Mesendoderm (in vitro differentiated cells): ENCODE measurements around the gene MTHFD1L.

Experiments used
- DNase-seq: peaks from one replicate; pipeline ENCODE4 v3.0.0; 2013
- H2AK5ac ChIP-seq: 2 replicates; pipeline ENCODE4 v1.6.1; 2013; ENCODE audit warnings: low read length, inconsistent platforms
- H2BK120ac ChIP-seq: 2 replicates; pipeline ENCODE4 v1.6.1; 2013; ENCODE audit warnings: low read depth, mild to moderate bottlenecking, low read length, moderate library complexity, mixed read lengths
- H2BK15ac ChIP-seq: replicated peaks from 2 replicates; pipeline ENCODE4 v1.6.1; 2013; ENCODE audit warnings: low read depth, mild to moderate bottlenecking, moderate library complexity
- H2BK5ac ChIP-seq: 2 replicates; pipeline ENCODE4 v1.6.1; 2013; ENCODE audit warnings: low read length, inconsistent platforms
- H3K18ac ChIP-seq: 2 replicates; pipeline ENCODE4 v1.6.1; 2013; ENCODE audit warnings: mild to moderate bottlenecking, low read length, mixed read lengths
- H3K23ac ChIP-seq: one replicate; pipeline ENCODE4 v1.6.1; 2013; ENCODE audit warnings: low read length
- H3K27ac ChIP-seq: 2 replicates; pipeline ENCODE4 v1.5.1; 2013; ENCODE audit warnings: low read depth, mild to moderate bottlenecking, inconsistent platforms, low read length, moderate library complexity
- H3K27me3 ChIP-seq: 2 replicates; pipeline ENCODE4 v1.6.1; 2013; ENCODE audit warnings: low read length, control low read depth, mild to moderate bottlenecking, inconsistent platforms; ENCODE audit not compliant: insufficient read depth, poor library complexity
- H3K36me3 ChIP-seq: 2 replicates; pipeline ENCODE4 v1.6.1; 2013; ENCODE audit warnings: low read length, inconsistent platforms; ENCODE audit not compliant: control insufficient read depth, insufficient read depth
- H3K4ac ChIP-seq: one replicate; pipeline ENCODE4 v1.6.1; 2013; ENCODE audit warnings: low read depth, mild to moderate bottlenecking, low read length, moderate library complexity
- H3K4me1 ChIP-seq: 2 replicates; pipeline ENCODE4 v1.6.1; 2013; ENCODE audit warnings: low read depth, low read length, inconsistent platforms; ENCODE audit not compliant: control insufficient read depth
- H3K4me2 ChIP-seq: 2 replicates; pipeline ENCODE4 v1.6.1; 2013; ENCODE audit warnings: low read length
- H3K4me3 ChIP-seq: 2 replicates; pipeline ENCODE4 v1.5.1; 2013; ENCODE audit warnings: mild to moderate bottlenecking, low read length
- H3K56ac ChIP-seq: one replicate; pipeline ENCODE4 v1.6.1; 2013; ENCODE audit warnings: low read length
- H3K79me1 ChIP-seq: 2 replicates; pipeline ENCODE4 v1.6.1; 2013; ENCODE audit warnings: low read length, inconsistent platforms
- H3K79me2 ChIP-seq: 2 replicates; pipeline ENCODE4 v1.6.1; 2013; ENCODE audit warnings: mild to moderate bottlenecking, low read length; ENCODE audit not compliant: control insufficient read depth, insufficient read depth
- H3K9ac ChIP-seq: 2 replicates; pipeline ENCODE4 v1.6.1; 2013; ENCODE audit warnings: low read length, inconsistent platforms
- H4K5ac ChIP-seq: one replicate; pipeline ENCODE4 v1.6.1; 2013; ENCODE audit warnings: low read length
- H4K8ac ChIP-seq: one replicate; pipeline ENCODE4 v1.6.1; 2013; ENCODE audit warnings: low read depth, mild to moderate bottlenecking, control low read depth, low read length, moderate library complexity
- WGBS: extraction: QIAGEN DNeasy Blood & Tissue Kit; methylation state at CpG from one replicate; pipeline ENCODE4 v1.1.7; 2013; ENCODE audit warnings: low lambda C conversion rate, missing lambda C conversion rate; ENCODE audit not compliant: insufficient coverage; ENCODE audit errors: extremely low coverage; 5-methylcytosine and 5-hydroxymethylcytosine counted together

MTHFD1L gene

GRCh38 chr6:151067684-151068596 is 202.4 kb downstream of the MTHFD1L start:
- H3K79me2 ChIP-seq: no peaks in the 10 kb centered on the region
- H3K4me1 ChIP-seq: no peaks in the 10 kb centered on the region
- no peak overlapping the region for H3K4ac ChIP-seq
- no peak overlapping the region for H3K27ac ChIP-seq
- H3K79me1 ChIP-seq: no peaks in the 10 kb centered on the region
- H3K56ac ChIP-seq: no peak overlapping the region
- no peak overlapping the region for H3K23ac ChIP-seq
- no peak overlapping the region for H3K9ac ChIP-seq
- no peak overlapping the region for H2BK15ac ChIP-seq
- no peak for DNase-seq
- H4K5ac ChIP-seq: no peak overlapping the region
- H3K4me3 ChIP-seq: no peak overlapping the region
- H4K8ac ChIP-seq: no peak overlapping the region
- no peak overlapping the region for H2BK5ac ChIP-seq
- no peaks in the 10 kb centered on the region for H3K27me3 ChIP-seq
- H3K18ac ChIP-seq: no peak overlapping the region
- WGBS: no CpG with 5 or more reads among the region's 14 CpGs
- H2AK5ac ChIP-seq: no peak overlapping the region
- H3K4me2 ChIP-seq: no peak overlapping the region
- no peaks in the 10 kb centered on the region for H3K36me3 ChIP-seq
- no peak overlapping the region for H2BK120ac ChIP-seq

DNA sequence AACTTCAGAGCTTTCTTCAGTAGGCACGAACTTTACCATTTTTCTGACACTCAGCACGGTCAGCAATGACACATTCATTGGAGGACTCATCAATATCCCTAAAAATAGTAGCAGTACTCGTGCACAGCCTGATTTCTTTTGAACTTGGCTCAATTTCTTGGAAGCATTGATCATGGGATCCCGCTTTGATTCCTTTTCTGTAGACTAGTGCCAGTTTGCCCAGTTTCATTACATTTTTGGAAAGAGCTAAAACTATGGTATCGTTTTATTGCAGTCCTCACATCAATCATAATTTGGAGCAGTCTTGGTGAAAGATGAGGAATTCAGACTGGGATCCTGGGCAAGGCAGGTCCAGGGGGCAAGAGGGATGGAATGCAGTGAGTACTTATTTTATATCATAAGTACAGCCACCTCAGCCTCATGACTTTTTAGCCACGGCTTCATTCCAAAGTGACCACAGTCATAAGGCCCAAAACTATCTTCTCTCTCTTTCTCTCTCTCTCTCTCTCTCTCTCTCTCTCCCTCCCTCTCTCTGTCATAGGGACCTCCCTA is 203.3 kb downstream of the MTHFD1L start:
- no peaks in the 10 kb centered on the region for H3K79me1 ChIP-seq
- DNase-seq: no peak

DNA sequence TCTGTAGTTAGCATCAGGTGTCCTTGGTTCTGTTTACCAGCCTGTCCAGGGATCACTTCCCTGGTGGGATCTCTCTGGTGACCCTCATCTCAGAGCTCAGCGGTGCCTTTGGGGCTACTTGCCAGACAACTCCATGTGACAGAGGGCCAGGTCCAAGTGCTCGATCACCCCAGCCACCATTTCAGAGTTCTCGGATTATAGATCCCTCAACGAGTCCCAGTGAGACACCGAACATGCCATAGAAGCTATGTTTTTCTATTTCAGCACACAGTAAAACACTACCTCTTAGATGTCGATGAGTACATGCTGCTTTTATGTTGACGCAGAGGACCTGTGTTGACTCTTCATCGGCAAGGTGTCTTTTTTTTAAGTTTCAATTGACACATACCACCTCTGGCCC is 204.1 kb downstream of the MTHFD1L start:
- WGBS: no CpG with 5 or more reads among the region's 8 CpGs
- Histone ChIP-seq H3K27me3 (no peaks in the 10 kb centered on the region), H2BK5ac (no peak overlapping the region), H3K4me2 (no peak overlapping the region), H4K5ac (no peak overlapping the region), H3K4ac (no peak overlapping the region), H3K23ac (no peak overlapping the region), H3K79me2 (no peaks in the 10 kb centered on the region), H3K36me3 (no peaks in the 10 kb centered on the region), H3K56ac (no peak overlapping the region), H3K9ac (no peak overlapping the region), H4K8ac (no peak overlapping the region), H3K79me1 (no peaks in the 10 kb centered on the region), H3K4me1 (no peaks in the 10 kb centered on the region), H2AK5ac (no peak overlapping the region), H3K4me3 (no peak overlapping the region), H3K27ac (no peak overlapping the region), H2BK15ac (no peak overlapping the region), H2BK120ac (no peak overlapping the region), H3K18ac (no peak overlapping the region)
- DNase-seq: no peak

More for the DNA sequence above, 203.3 kb downstream of the MTHFD1L start:
- no peak overlapping the region for H4K5ac ChIP-seq
- no CpG with 5 or more reads among the region's 6 CpGs for WGBS
- no peak overlapping the region for H3K27ac ChIP-seq
- no peak overlapping the region for H2BK120ac ChIP-seq
- no peaks in the 10 kb centered on the region for H3K36me3 ChIP-seq
- H3K4me2 ChIP-seq: no peak overlapping the region
- no peak overlapping the region for H3K56ac ChIP-seq
- no peak overlapping the region for H3K4ac ChIP-seq
- H3K79me2 ChIP-seq: no peaks in the 10 kb centered on the region
- no peak overlapping the region for H3K18ac ChIP-seq
- no peak overlapping the region for H3K9ac ChIP-seq
- no peak overlapping the region for H3K23ac ChIP-seq
- no peak overlapping the region for H2BK5ac ChIP-seq
- no peaks in the 10 kb centered on the region for H3K4me1 ChIP-seq
- H2BK15ac ChIP-seq: no peak overlapping the region
- no peak overlapping the region for H4K8ac ChIP-seq
- no peak overlapping the region for H2AK5ac ChIP-seq
- H3K4me3 ChIP-seq: no peak overlapping the region
- H3K27me3 ChIP-seq: no peaks in the 10 kb centered on the region

DNA sequence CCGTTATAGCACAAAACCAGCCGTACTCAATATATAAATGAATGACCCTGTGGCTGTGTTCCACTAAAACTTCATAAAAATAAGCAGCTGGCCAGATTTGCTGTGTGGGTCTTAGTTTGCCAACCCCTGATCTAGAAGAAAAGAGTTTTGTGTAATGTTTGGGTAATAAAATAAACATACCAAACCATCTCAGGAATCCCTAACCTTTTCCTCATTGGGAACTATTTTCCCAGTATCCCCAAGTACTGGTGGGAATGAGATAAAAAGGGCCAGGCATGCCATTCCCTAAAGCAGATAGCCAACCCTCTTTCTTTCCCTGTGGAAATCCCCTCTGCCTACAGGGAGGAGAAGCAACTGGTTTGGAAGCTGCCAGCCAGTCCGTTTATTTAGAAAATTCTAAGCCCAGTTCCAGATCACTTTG is 205.1 kb downstream of the MTHFD1L start:
- Histone ChIP-seq H3K9ac (no peak overlapping the region), H3K23ac (no peak overlapping the region), H3K18ac (no peak overlapping the region), H3K27ac (no peak overlapping the region), H3K27me3 (no peaks in the 10 kb centered on the region), H3K56ac (no peak overlapping the region), H2BK120ac (no peak overlapping the region), H3K4me2 (no peak overlapping the region), H2BK15ac (no peak overlapping the region), H3K4me3 (no peak overlapping the region), H3K4ac (no peak overlapping the region), H3K36me3 (no peaks in the 10 kb centered on the region), H4K8ac (no peak overlapping the region), H2AK5ac (no peak overlapping the region), H4K5ac (no peak overlapping the region), H2BK5ac (no peak overlapping the region), H3K79me2 (no peaks in the 10 kb centered on the region), H3K79me1 (no peaks in the 10 kb centered on the region), H3K4me1 (no peaks in the 10 kb centered on the region)
- DNase-seq: no peak
- WGBS: no CpG with 5 or more reads among the region's 3 CpGs

- no peak overlapping the region for H3K4me3 ChIP-seq
- H3K79me2 ChIP-seq: no peaks in the 10 kb centered on the region
- no peaks in the 10 kb centered on the region for H3K36me3 ChIP-seq
- no peak overlapping the region for H2BK120ac ChIP-seq
- no peak overlapping the region for H3K4ac ChIP-seq
- no peaks in the 10 kb centered on the region for H3K4me1 ChIP-seq
- H3K79me1 ChIP-seq: no peaks in the 10 kb centered on the region
- H2BK5ac ChIP-seq: no peak overlapping the region
- no peak overlapping the region for H4K8ac ChIP-seq
- no peak overlapping the region for H2AK5ac ChIP-seq
- no peaks in the 10 kb centered on the region for H3K27me3 ChIP-seq
- DNase-seq: no peak
- H3K56ac ChIP-seq: no peak overlapping the region
- no peak overlapping the region for H3K9ac ChIP-seq
- H4K5ac ChIP-seq: no peak overlapping the region
- H3K23ac ChIP-seq: no peak overlapping the region
- no peak overlapping the region for H3K18ac ChIP-seq
- no peak overlapping the region for H2BK15ac ChIP-seq
- no peak overlapping the region for H3K27ac ChIP-seq
- WGBS: no CpG with 5 or more reads among the region's 8 CpGs
- H3K4me2 ChIP-seq: no peak overlapping the region
Measured at GRCh38 chr6:151071295-151071694, 205.8 kb downstream of the MTHFD1L start.
